Astrocyte of the spinal cord (primary cell): ENCODE results near the gene BABAM2.

Experiments
- DNase-seq: peaks from one replicate; pipeline ENCODE4 v3.0.0; 2011; ENCODE audit warnings: low read depth, low spot score
- H3K4me3 ChIP-seq: 2 replicates; pipeline ENCODE4 v1.5.1; 2011; ENCODE audit warnings: low read depth, mild to moderate bottlenecking, low read length, moderate library complexity
- CTCF ChIP-seq: IDR thresholded peaks from 2 replicates; pipeline ENCODE4 v1.5.1; 2012; ENCODE audit warnings: low read depth, mild to moderate bottlenecking, low read length, inconsistent platforms
- in situ Hi-C: cut with HindIII; loops from 2 replicates; pipeline ENCODE4 v1.10.0; 2017; ENCODE audit warnings: low sequenced_read_pairs

Gene BABAM2

GRCh38 chr2:28377984-28378678, 487.6 kb downstream of the BABAM2 start:
- H3K4me3 ChIP-seq = no peak overlapping the region
- TF ChIP-seq CTCF = no peak

DNA sequence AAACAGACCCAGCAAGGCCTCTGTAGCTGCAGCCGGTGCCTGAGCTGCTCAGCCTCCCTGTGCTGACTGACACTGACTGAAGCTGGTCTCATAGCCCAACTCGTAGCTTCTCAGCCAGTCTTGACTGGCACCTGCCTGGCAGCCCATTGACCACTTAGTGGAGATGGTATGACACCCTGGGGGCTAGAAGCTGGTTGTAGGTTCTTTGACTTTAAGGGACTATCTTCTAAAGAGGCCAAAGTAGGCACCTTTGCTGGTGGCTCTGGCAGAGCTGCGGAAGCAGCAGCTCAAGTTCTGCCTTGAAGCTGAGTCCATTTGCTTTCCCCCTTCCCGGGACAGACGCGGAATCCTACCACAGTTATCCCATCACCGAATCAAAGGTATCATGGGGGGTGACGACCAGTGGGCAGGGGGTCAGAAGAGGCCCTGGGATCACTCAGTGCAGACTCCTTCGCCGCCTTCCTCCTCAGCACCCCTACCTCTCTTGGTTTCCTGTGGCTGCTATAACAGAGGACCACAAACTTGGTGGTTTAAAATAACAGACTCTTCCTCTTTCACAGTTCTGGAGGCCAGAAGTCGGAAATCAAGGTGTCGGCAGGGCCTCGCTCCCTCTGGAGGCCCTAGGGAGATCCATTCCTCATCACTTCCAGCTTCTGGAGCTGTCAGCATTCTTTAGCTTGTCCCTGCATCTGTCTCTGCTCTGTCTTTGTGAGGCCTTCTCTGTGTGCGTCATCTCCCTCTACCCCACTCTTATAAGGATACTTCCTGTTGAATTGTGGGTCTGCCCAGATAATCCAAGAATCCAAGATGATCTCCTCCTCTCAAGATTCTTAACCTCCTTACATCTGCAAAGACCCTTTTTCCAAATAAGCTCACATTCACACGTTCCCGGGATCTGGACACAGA, 488.4 kb downstream of the BABAM2 start:
- in situ Hi-C loops = no loop called here
- no peak overlapping the region for H3K4me3 ChIP-seq
- no peak for TF ChIP-seq CTCF
- DNase-seq = no peak

More at GRCh38 chr2:28377984-28378678, 487.6 kb downstream of the BABAM2 start:
- in situ Hi-C loops = no loop called here
- DNase-seq = no peak

DNA sequence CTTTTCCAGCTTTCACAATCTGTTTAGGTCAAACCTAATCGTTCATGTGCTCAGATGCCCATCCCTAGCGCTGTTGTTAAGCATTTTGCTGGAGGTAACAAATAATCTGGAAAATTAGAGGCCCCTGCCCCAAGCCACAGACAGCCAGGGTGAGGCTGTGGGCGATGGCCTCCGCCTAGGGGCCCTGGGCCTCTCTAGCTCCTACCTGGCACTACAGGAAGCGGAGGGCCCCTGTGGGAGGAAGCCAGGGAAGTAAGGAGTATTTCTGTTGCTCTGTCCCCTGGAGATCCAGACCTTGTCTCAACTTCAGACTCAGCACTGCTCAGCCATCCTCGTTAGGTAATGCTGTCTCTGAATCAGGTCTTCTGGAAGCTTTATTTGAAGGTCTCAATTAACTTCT, 489.7 kb downstream of the BABAM2 start:
- in situ Hi-C loops = no loop called here
- H3K4me3 ChIP-seq = no peak overlapping the region
- no peak for DNase-seq
- no peak for TF ChIP-seq CTCF

DNA sequence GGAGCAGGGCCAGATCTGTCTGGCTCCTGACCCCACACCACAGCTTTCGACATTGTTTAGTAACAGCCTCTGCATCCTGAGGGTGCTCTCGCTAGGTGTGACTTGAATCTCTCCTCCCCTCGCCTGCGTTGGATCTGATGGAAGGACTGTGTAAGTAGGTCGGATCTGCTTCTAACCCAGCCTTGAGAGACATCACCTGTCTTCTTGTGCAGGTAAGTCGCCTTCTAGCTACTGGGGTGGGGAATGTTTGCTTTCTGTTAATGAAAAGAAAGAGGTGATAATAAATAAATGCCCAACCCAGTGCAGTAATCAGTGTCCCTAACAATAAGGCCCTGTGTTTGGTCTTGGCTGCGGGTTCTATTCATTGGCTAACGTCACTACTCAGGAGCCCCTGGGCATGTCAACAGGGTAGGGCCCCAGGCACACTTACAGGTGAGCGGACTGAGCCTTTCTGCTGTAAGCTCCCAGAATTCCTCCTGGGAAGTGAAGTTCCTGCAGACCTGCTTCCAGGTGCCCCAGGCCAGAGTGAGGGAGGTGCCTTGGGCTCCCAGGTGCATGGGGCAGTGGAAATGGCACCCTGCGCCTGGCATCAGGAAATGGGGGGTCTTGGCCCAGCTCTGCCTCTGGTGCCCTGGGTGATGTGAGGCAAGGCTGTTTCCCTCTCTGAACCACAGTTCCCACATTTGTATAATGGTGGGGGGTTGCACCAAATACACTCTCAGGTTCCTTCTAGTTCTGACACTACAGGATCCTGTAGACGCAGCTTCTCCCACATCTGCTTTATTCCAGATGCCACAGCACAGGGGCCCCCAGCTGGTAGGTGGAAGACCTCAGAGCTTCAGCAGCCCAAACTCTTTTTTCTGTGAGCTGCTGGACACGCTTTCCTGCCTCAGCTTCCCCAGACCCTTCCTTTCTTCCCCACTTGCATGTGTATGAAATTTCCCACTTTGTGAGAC, 491.0 kb downstream of the BABAM2 start:
- no peak for TF ChIP-seq CTCF

DNA sequence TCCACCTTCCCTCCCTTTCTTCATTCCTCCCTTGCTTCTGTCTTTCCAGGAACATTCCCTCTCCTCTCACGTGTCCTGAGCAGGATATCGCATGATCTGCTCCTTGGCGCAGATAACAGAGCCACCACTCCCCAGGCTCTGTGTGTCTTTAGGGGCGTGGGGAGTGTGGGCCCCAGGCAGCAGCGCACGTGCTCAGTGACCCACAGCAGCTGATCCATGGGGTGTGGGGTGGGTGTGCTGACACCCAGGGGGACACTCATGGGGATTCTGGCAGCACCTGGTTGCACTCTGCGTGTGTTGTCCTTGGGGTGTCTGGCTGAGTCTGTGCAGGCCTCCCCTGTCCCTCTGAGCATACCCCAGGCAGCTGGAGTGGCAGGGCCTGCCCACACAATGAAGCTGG, 492.2 kb downstream of the BABAM2 start:
- no peak overlapping the region for H3K4me3 ChIP-seq
- no peak for DNase-seq
- no peak for TF ChIP-seq CTCF
- in situ Hi-C loops = no loop called here

More for the DNA sequence above, 491.0 kb downstream of the BABAM2 start:
- no peak overlapping the region for H3K4me3 ChIP-seq
- in situ Hi-C loops = no loop called here
- DNase-seq = no peak
